Activated CD8-positive, alpha-beta memory T cell treated with anti-CD3 and anti-CD28 coated beads, Interleukin-2, amount 10 ng/mL, durations not matched to agents 7 days and 5 days (primary cell): ENCODE results near the gene ANKRD65. TPM values are rescaled to one million over a fixed set of nuclear protein-coding genes. Genes with fewer than 3 reads are reported as not detected.
A peak's percentile ranks its signal among the peaks of the same experiment; 100 is the strongest.

Source experiments
- ATAC-seq: fragments of 150-1000 bp; cut with Tn5 transposase; one replicate; pipeline ENCODE4 v1.10.0; 2021; ENCODE audit warnings: moderate library complexity
- CTCF ChIA-PET: fragments of 350-600 bp; sonication (Branson Sonifier 250); formaldehyde crosslinking; loops from one replicate; lab custom pipeline; 2021; ENCODE audit warnings: antibody characterized with exemption; lab: Charles Lee
- DNase-seq: peaks from one replicate; pipeline ENCODE4 v3.0.0-alpha.2; 2020
- H3K27ac Mint-ChIP-seq: one replicate; pipeline ENCODE4 v1.8.0; 2021; ENCODE audit warnings: mild to moderate bottlenecking, mixed read lengths
- H3K27me3 Mint-ChIP-seq: one replicate; pipeline ENCODE4 v1.8.0; 2021; ENCODE audit warnings: mixed read lengths
- H3K36me3 Mint-ChIP-seq: one replicate; pipeline ENCODE4 v1.8.0; 2021; ENCODE audit warnings: mild to moderate bottlenecking, mixed read lengths
- H3K4me1 Mint-ChIP-seq: one replicate; pipeline ENCODE4 v1.8.0; 2021; ENCODE audit warnings: mixed read lengths
- H3K4me3 Mint-ChIP-seq: one replicate; pipeline ENCODE4 v1.8.0; 2021; ENCODE audit warnings: mild to moderate bottlenecking, moderate library complexity, mixed read lengths
- H3K9me3 Mint-ChIP-seq: one replicate; pipeline ENCODE4 v1.8.0; 2022; ENCODE audit warnings: low read depth, mixed read lengths
- total RNA-seq, 2 experiments: library from RNA; stranded (reverse); gene quantifications; one replicate each; pipeline ENCODE4 v1.2.3, GENCODE V29; 2021

ANKRD65 gene
- total RNA-seq, 2 experiments from 2014 or later: not detected

- peaks cover 2% of the 10 kb centered on the region for H3K4me1 Mint-ChIP-seq
Measured at GRCh38 chr1:1437904-1438376, 16.9 kb upstream of the ANKRD65 start.

GRCh38 chr1:1437033-1437903 is 16.2 kb upstream of the ANKRD65 start:
- ATAC-seq (no peak), DNase-seq (no peak)
- Mint-ChIP-seq H3K27me3 (peaks cover 12% of the 10 kb centered on the region), H3K27ac (no peak overlapping the region), H3K9me3 (no peaks in the 10 kb centered on the region), H3K4me1 (peaks cover 2% of the 10 kb centered on the region), H3K4me3 (no peak overlapping the region), H3K36me3 (no peaks in the 10 kb centered on the region)
- CTCF ChIA-PET: interaction anchor here (0.9 kb wide), 1 partner anchor 31 kb away, joined by 3 read pairs; no protein-coding TSS in a partner anchor

More at GRCh38 chr1:1437904-1438376, 16.9 kb upstream of the ANKRD65 start:
- Mint-ChIP-seq H3K36me3 (no peaks in the 10 kb centered on the region), H3K4me3 (no peak overlapping the region), H3K27me3 (peaks cover 12% of the 10 kb centered on the region), H3K9me3 (no peaks in the 10 kb centered on the region), H3K27ac (no peak overlapping the region)
- ATAC-seq (no peak), DNase-seq (no peak)
- CTCF ChIA-PET: interaction anchor here (0.9 kb wide), 1 partner anchor 32 kb away, joined by 3 read pairs; no protein-coding TSS in a partner anchor

- Mint-ChIP-seq H3K9me3 (no peaks in the 10 kb centered on the region), H3K27me3 (peaks cover 12% of the 10 kb centered on the region), H3K27ac (no peak overlapping the region), H3K36me3 (no peaks in the 10 kb centered on the region), H3K4me3 (no peak overlapping the region), H3K4me1 (peaks cover 2% of the 10 kb centered on the region)
- DNase-seq (no peak), ATAC-seq (no peak)
- CTCF ChIA-PET: no interaction called here
Measured at GRCh38 chr1:1436630-1437032, 15.6 kb upstream of the ANKRD65 start.

- ATAC-seq: no peak
- no peak for DNase-seq
- Mint-ChIP-seq H3K4me3 (peak overlapping the region; percentile 20), H3K36me3 (no peaks in the 10 kb centered on the region), H3K27ac (no peak overlapping the region), H3K4me1 (peaks cover 2% of the 10 kb centered on the region), H3K27me3 (peaks cover 12% of the 10 kb centered on the region), H3K9me3 (no peaks in the 10 kb centered on the region)
- CTCF ChIA-PET: no interaction called here
Measured at GRCh38 chr1:1435911-1436629, 15.0 kb upstream of the ANKRD65 start.

GRCh38 chr1:1435106-1435903 is 14.2 kb upstream of the ANKRD65 start, which contains the start of gene VWA1:
TSS of gene VWA1 (plus strand) at chr1:1435690. CDS start at chr1:1435749, 59 bp downstream.
- CTCF ChIA-PET: no interaction called here
- ATAC-seq (peak; percentile 89), DNase-seq (peak; percentile 72)
- H3K4me3 Mint-ChIP-seq: peak within 1 kb of the TSS; percentile 20
- H3K36me3 Mint-ChIP-seq: no peaks in the 10 kb centered on the region
- peaks cover 12% of the 10 kb centered on the region for H3K27me3 Mint-ChIP-seq
- H3K9me3 Mint-ChIP-seq: no peaks in the 10 kb centered on the region
- H3K27ac Mint-ChIP-seq: no peak within 1 kb of the TSS
- H3K4me1 Mint-ChIP-seq: peaks cover 2% of the 10 kb centered on the region

GRCh38 chr1:1434824-1435105 is 13.7 kb upstream of the ANKRD65 start:
- ATAC-seq (no peak), DNase-seq (no peak)
- Mint-ChIP-seq H3K27me3 (peaks cover 17% of the 10 kb centered on the region), H3K36me3 (no peaks in the 10 kb centered on the region), H3K4me1 (peaks cover 2% of the 10 kb centered on the region), H3K27ac (no peak overlapping the region), H3K4me3 (peak overlapping the region; percentile 11), H3K9me3 (no peaks in the 10 kb centered on the region)
- CTCF ChIA-PET: no interaction called here

GRCh38 chr1:1434131-1434823 is 13.2 kb upstream of the ANKRD65 start:
- CTCF ChIA-PET: interaction anchor here (0.9 kb wide), 1 partner anchor 63 kb away, joined by 3 read pairs; no protein-coding TSS in a partner anchor
- H3K4me3 Mint-ChIP-seq: no peak overlapping the region
- H3K36me3 Mint-ChIP-seq: no peaks in the 10 kb centered on the region
- no peaks in the 10 kb centered on the region for H3K9me3 Mint-ChIP-seq
- no peak for DNase-seq
- ATAC-seq: no peak
- peaks cover 2% of the 10 kb centered on the region for H3K4me1 Mint-ChIP-seq
- H3K27ac Mint-ChIP-seq: no peak overlapping the region
- peaks cover 20% of the 10 kb centered on the region for H3K27me3 Mint-ChIP-seq

GRCh38 chr1:1433804-1434130 is 12.7 kb upstream of the ANKRD65 start:
- Mint-ChIP-seq H3K36me3 (no peaks in the 10 kb centered on the region), H3K27me3 (peaks cover 22% of the 10 kb centered on the region), H3K9me3 (no peaks in the 10 kb centered on the region), H3K4me3 (no peak overlapping the region), H3K4me1 (peaks cover 2% of the 10 kb centered on the region), H3K27ac (no peak overlapping the region)
- CTCF ChIA-PET: interaction anchor here (0.9 kb wide), 1 partner anchor 62 kb away, joined by 3 read pairs; no protein-coding TSS in a partner anchor
- no peak for DNase-seq
- peak; percentile 16 for ATAC-seq

- Mint-ChIP-seq H3K27ac (no peak overlapping the region), H3K9me3 (no peaks in the 10 kb centered on the region), H3K4me1 (peaks cover 2% of the 10 kb centered on the region), H3K27me3 (peaks cover 26% of the 10 kb centered on the region), H3K36me3 (no peaks in the 10 kb centered on the region), H3K4me3 (no peak overlapping the region)
- ATAC-seq (no peak), DNase-seq (no peak)
- CTCF ChIA-PET: interaction anchor here (0.9 kb wide), 1 partner anchor 61 kb away, joined by 3 read pairs; no protein-coding TSS in a partner anchor
Measured at GRCh38 chr1:1432951-1433803, 12.1 kb upstream of the ANKRD65 start.

- Mint-ChIP-seq H3K4me3 (no peak overlapping the region), H3K27ac (no peak overlapping the region), H3K27me3 (peaks cover 26% of the 10 kb centered on the region), H3K4me1 (peaks cover 2% of the 10 kb centered on the region), H3K36me3 (no peaks in the 10 kb centered on the region), H3K9me3 (no peaks in the 10 kb centered on the region)
- ATAC-seq: no peak
- no peak for DNase-seq
- CTCF ChIA-PET: no interaction called here
Measured at GRCh38 chr1:1432274-1432950, 11.3 kb upstream of the ANKRD65 start.

- no peak overlapping the region for H3K4me3 Mint-ChIP-seq
- ATAC-seq: no peak
Measured at GRCh38 chr1:1431845-1432273, 10.8 kb upstream of the ANKRD65 start.

More at GRCh38 chr1:1431845-1432273, 10.8 kb upstream of the ANKRD65 start:
- H3K27me3 Mint-ChIP-seq: peaks cover 26% of the 10 kb centered on the region
- no peak for DNase-seq
- H3K4me1 Mint-ChIP-seq: peaks cover 2% of the 10 kb centered on the region
- H3K36me3 Mint-ChIP-seq: no peaks in the 10 kb centered on the region
- CTCF ChIA-PET: no interaction called here
- H3K9me3 Mint-ChIP-seq: no peaks in the 10 kb centered on the region
- no peak overlapping the region for H3K27ac Mint-ChIP-seq
